Activated CD8-positive, alpha-beta memory T cell treated with anti-CD3 and anti-CD28 coated beads, Interleukin-2, amount 10 ng/mL, durations not matched to agents 7 days and 5 days (primary cell): ENCODE data around the gene FAM120A. TPM values are rescaled to one million over a fixed set of nuclear protein-coding genes. Genes with fewer than 3 reads are reported as not detected.
"Not testable (repeated sequence)": the region's sequence is repeated elsewhere in the genome, so short reads cannot be mapped to it uniquely, and the experiment has no call there.

Experiments
- ATAC-seq: fragments of 150-1000 bp; cut with Tn5 transposase; one replicate; pipeline ENCODE4 v1.10.0; 2021; ENCODE audit warnings: moderate library complexity
- CTCF ChIA-PET: fragments of 350-600 bp; sonication (Branson Sonifier 250); formaldehyde crosslinking; loops from one replicate; lab custom pipeline; 2021; ENCODE audit warnings: antibody characterized with exemption; lab: Charles Lee
- DNase-seq: peaks from one replicate; pipeline ENCODE4 v3.0.0-alpha.2; 2020
- H3K27ac Mint-ChIP-seq: one replicate; pipeline ENCODE4 v1.8.0; 2021; ENCODE audit warnings: mild to moderate bottlenecking, mixed read lengths
- H3K27me3 Mint-ChIP-seq: one replicate; pipeline ENCODE4 v1.8.0; 2021; ENCODE audit warnings: mixed read lengths
- H3K36me3 Mint-ChIP-seq: one replicate; pipeline ENCODE4 v1.8.0; 2021; ENCODE audit warnings: mild to moderate bottlenecking, mixed read lengths
- H3K4me1 Mint-ChIP-seq: one replicate; pipeline ENCODE4 v1.8.0; 2021; ENCODE audit warnings: mixed read lengths
- H3K4me3 Mint-ChIP-seq: one replicate; pipeline ENCODE4 v1.8.0; 2021; ENCODE audit warnings: mild to moderate bottlenecking, moderate library complexity, mixed read lengths
- H3K9me3 Mint-ChIP-seq: one replicate; pipeline ENCODE4 v1.8.0; 2022; ENCODE audit warnings: low read depth, mixed read lengths
- total RNA-seq, 2 experiments: library from RNA; stranded (reverse); gene quantifications; one replicate each; pipeline ENCODE4 v1.2.3, GENCODE V29; 2021

Gene FAM120A
- total RNA-seq, 2 experiments from 2014 or later, result 143 to 155 TPM

GRCh38 chr9:93435386-93435785 lies 16.1 kb upstream of the FAM120A start:
- H3K4me1 Mint-ChIP-seq, result peaks cover 3% of the 10 kb centered on the region
- H3K36me3 Mint-ChIP-seq, result no peaks in the 10 kb centered on the region
- H3K9me3 Mint-ChIP-seq, result no peaks in the 10 kb centered on the region
- H3K4me3 Mint-ChIP-seq, result no peak overlapping the region
- no peaks in the 10 kb centered on the region for H3K27me3 Mint-ChIP-seq
- DNase-seq, result no peak
- no peak for ATAC-seq
- CTCF ChIA-PET, result no interaction called here
- H3K27ac Mint-ChIP-seq, result no peak overlapping the region

GRCh38 chr9:93436218-93436617 lies 15.3 kb upstream of the FAM120A start:
- Mint-ChIP-seq H3K4me3 (no peak overlapping the region), H3K36me3 (no peaks in the 10 kb centered on the region), H3K9me3 (no peaks in the 10 kb centered on the region), H3K27me3 (no peaks in the 10 kb centered on the region), H3K4me1 (peaks cover 3% of the 10 kb centered on the region), H3K27ac (no peak overlapping the region)
- CTCF ChIA-PET, result no interaction called here
- ATAC-seq (no peak), DNase-seq (no peak)

GRCh38 chr9:93436655-93437407 lies 14.7 kb upstream of the FAM120A start:
- no peak for DNase-seq
- Mint-ChIP-seq H3K27me3 (no peaks in the 10 kb centered on the region), H3K4me3 (no peak overlapping the region), H3K36me3 (no peaks in the 10 kb centered on the region), H3K4me1 (peaks cover 1% of the 10 kb centered on the region), H3K9me3 (no peaks in the 10 kb centered on the region), H3K27ac (no peak overlapping the region)
- CTCF ChIA-PET, result no interaction called here
- ATAC-seq, result no peak

GRCh38 chr9:93437996-93438395 lies 13.5 kb upstream of the FAM120A start:
- no peaks in the 10 kb centered on the region for H3K4me1 Mint-ChIP-seq
- CTCF ChIA-PET, result no interaction called here
- no peak overlapping the region for H3K27ac Mint-ChIP-seq
- H3K9me3 Mint-ChIP-seq, result no peaks in the 10 kb centered on the region
- H3K4me3 Mint-ChIP-seq, result no peak overlapping the region
- ATAC-seq (no peak), DNase-seq (no peak)
- H3K36me3 Mint-ChIP-seq, result no peaks in the 10 kb centered on the region
- no peaks in the 10 kb centered on the region for H3K27me3 Mint-ChIP-seq

GRCh38 chr9:93439301-93439700 lies 12.2 kb upstream of the FAM120A start:
- H3K36me3 Mint-ChIP-seq, ATAC-seq, CTCF ChIA-PET, DNase-seq, H3K27me3 Mint-ChIP-seq, H3K4me1 Mint-ChIP-seq, H3K9me3 Mint-ChIP-seq, H3K4me3 Mint-ChIP-seq, H3K27ac Mint-ChIP-seq: not testable (repeated sequence)

- Mint-ChIP-seq H3K27me3 (no peaks in the 10 kb centered on the region), H3K36me3 (peaks cover 6% of the 10 kb centered on the region), H3K9me3 (no peaks in the 10 kb centered on the region), H3K4me1 (no peaks in the 10 kb centered on the region), H3K27ac (no peak overlapping the region), H3K4me3 (no peak overlapping the region)
- CTCF ChIA-PET, result no interaction called here
- no peak for ATAC-seq
- DNase-seq, result no peak
Measured at GRCh38 chr9:93440896-93441580, 10.4 kb upstream of the FAM120A start.

- ATAC-seq (no peak), DNase-seq (no peak)
- Mint-ChIP-seq H3K4me1 (peaks cover 27% of the 10 kb centered on the region), H3K27me3 (no peaks in the 10 kb centered on the region), H3K9me3 (no peaks in the 10 kb centered on the region), H3K4me3 (no peak overlapping the region), H3K27ac (peak overlapping the region; percentile 7), H3K36me3 (peaks cover 38% of the 10 kb centered on the region)
- CTCF ChIA-PET, result interaction anchor here (3.5 kb wide), 1 partner anchor 120 kb away, joined by 13 read pairs; no protein-coding TSS in a partner anchor
Measured at GRCh38 chr9:93446073-93446472, 5.4 kb upstream of the FAM120A start.

GRCh38 chr9:93447655-93448054 lies 3.8 kb upstream of the FAM120A start:
- CTCF ChIA-PET, result interaction anchor here (3.5 kb wide), 1 partner anchor 119 kb away, joined by 13 read pairs; no protein-coding TSS in a partner anchor
- Mint-ChIP-seq H3K9me3 (no peaks in the 10 kb centered on the region), H3K4me3 (no peak overlapping the region), H3K27ac (peak overlapping the region; percentile 17), H3K27me3 (no peaks in the 10 kb centered on the region), H3K36me3 (peaks cover 40% of the 10 kb centered on the region), H3K4me1 (peaks cover 27% of the 10 kb centered on the region)
- no peak for ATAC-seq
- DNase-seq, result no peak

- DNase-seq, result peak; percentile 71
- peak overlapping the region; percentile 93 for H3K27ac Mint-ChIP-seq
- H3K27me3 Mint-ChIP-seq, result no peaks in the 10 kb centered on the region
- H3K4me1 Mint-ChIP-seq, result peaks cover 51% of the 10 kb centered on the region
- peak overlapping the region; percentile 86 for H3K4me3 Mint-ChIP-seq
- no peaks in the 10 kb centered on the region for H3K9me3 Mint-ChIP-seq
- CTCF ChIA-PET, result interaction anchor here (4.6 kb wide), 1 partner anchor 114 kb away, joined by 31 read pairs; no protein-coding TSS in a partner anchor
- peak; percentile 10 for ATAC-seq
- peaks cover 37% of the 10 kb centered on the region for H3K36me3 Mint-ChIP-seq
Measured at GRCh38 chr9:93451849-93452709, 594 bp downstream of the FAM120A start.

GRCh38 chr9:93452710-93453046 lies 1.2 kb downstream of the FAM120A start:
- no peaks in the 10 kb centered on the region for H3K9me3 Mint-ChIP-seq
- DNase-seq, result peak; percentile 45
- peaks cover 33% of the 10 kb centered on the region for H3K36me3 Mint-ChIP-seq
- H3K4me3 Mint-ChIP-seq, result peak overlapping the region; percentile 86
- CTCF ChIA-PET, result interaction anchor here (2.1 to 4.6 kb wide), 3 partner anchors 12 to 114 kb away, joined by 7 to 31 read pairs (median 28); no protein-coding TSS in a partner anchor
- H3K27me3 Mint-ChIP-seq, result no peaks in the 10 kb centered on the region
- H3K4me1 Mint-ChIP-seq, result peaks cover 49% of the 10 kb centered on the region
- H3K27ac Mint-ChIP-seq, result peak overlapping the region; percentile 93
- ATAC-seq, result peak; percentile 4

GRCh38 chr9:93453047-93453914 lies 1.8 kb downstream of the FAM120A start, which contains the start of gene FAM120AOS:
Gene FAM120AOS (minus strand): TSS chr9:93453581. CDS start chr9:93452709, 872 bp downstream.
- DNase-seq, result peak; percentile 93
- Mint-ChIP-seq H3K27ac (peak within 1 kb of the TSS; percentile 93), H3K9me3 (no peaks in the 10 kb centered on the region), H3K4me3 (peak within 1 kb of the TSS; percentile 86), H3K4me1 (peaks cover 52% of the 10 kb centered on the region), H3K36me3 (peaks cover 35% of the 10 kb centered on the region), H3K27me3 (no peaks in the 10 kb centered on the region)
- CTCF ChIA-PET, result interaction anchor here (0.6 to 4.6 kb wide), 9 partner anchors 11 to 475 kb away, joined by 3 to 31 read pairs (median 6); no protein-coding TSS in a partner anchor
- ATAC-seq, result peak; percentile 77

GRCh38 chr9:93456022-93456421 lies 4.5 kb downstream of the FAM120A start:
- no peak for ATAC-seq
- CTCF ChIA-PET, result no interaction called here
- Mint-ChIP-seq H3K9me3 (no peaks in the 10 kb centered on the region), H3K4me3 (peak overlapping the region; percentile 17), H3K4me1 (peaks cover 61% of the 10 kb centered on the region), H3K36me3 (peaks cover 36% of the 10 kb centered on the region), H3K27me3 (no peaks in the 10 kb centered on the region), H3K27ac (peak overlapping the region; percentile 64)
- no peak for DNase-seq
